SK-N-SH (cell line): Measurements from ENCODE around the gene DIAPH1. TPM values are rescaled to one million over a fixed set of nuclear protein-coding genes. Genes with fewer than 3 reads are reported as not detected.

Experiments
- CTCF ChIA-PET: fragments of 300-600, 350-600 bp; formaldehyde crosslinking; extraction: SDS; loops from one replicate; lab custom pipeline; 2021; lab: Yijun Ruan, JAX
- POLR2A ChIA-PET: fragments of 350-600 bp; sonication (Branson Sonifier 250); formaldehyde crosslinking; extraction: SDS; loops from one replicate; lab custom pipeline; 2020; ENCODE audit warnings: antibody characterized with exemption, inconsistent platforms; lab: Yijun Ruan, JAX
- DNase-seq: peaks from one replicate; pipeline ENCODE4 v3.0.0; 2012
- H2AFZ ChIP-seq: fragments of 200-600 bp; sonication (generic); 2 replicates; pipeline ENCODE4 v1.8.1; 2016; ENCODE audit warnings: antibody characterized with exemption, mild to moderate bottlenecking, low read depth
- H3F3A ChIP-seq: fragments of 200-600 bp; sonication (generic); replicated peaks from 2 replicates; pipeline ENCODE3; 2016; ENCODE audit warnings: antibody characterized with exemption, mild to moderate bottlenecking; ENCODE audit not compliant: insufficient read depth
- H3K27ac ChIP-seq, 2 experiments: fragments of 200-500 bp in 1 of 2; fragments of 200-600 bp in 1 of 2; sonication (Bioruptor generic) in 1 of 2; sonication (generic), shearing (Covaris generic) in 1 of 2; 2 replicates each; pipeline versions ENCODE4 v1.5.1 to v1.6.1; 2014 to 2016; ENCODE audit warnings: low read depth in 2 of 2, inconsistent platforms in 1 of 2, low read length in 1 of 2, mild to moderate bottlenecking in 1 of 2, mixed read lengths in 1 of 2
- H3K27me3 ChIP-seq: fragments of 200-600 bp; sonication (generic), shearing (Covaris generic); 2 replicates; pipeline ENCODE4 v1.6.1; 2016; ENCODE audit warnings: mixed run types; ENCODE audit not compliant: insufficient read depth
- H3K36me3 ChIP-seq, 2 experiments: fragments of 200-500 bp in 1 of 2; fragments of 200-600 bp in 1 of 2; sonication (Bioruptor generic) in 1 of 2; sonication (generic) in 1 of 2; replicated peaks in 1 of 2; 2 replicates each; pipeline versions ENCODE3 to v1.5.1; 2014 to 2016; ENCODE audit warnings: low read length in 1 of 2, mild to moderate bottlenecking in 1 of 2; ENCODE audit not compliant: insufficient read depth in 2 of 2, control insufficient read depth in 1 of 2
- H3K4me1 ChIP-seq, 2 experiments: fragments of 200-500 bp in 1 of 2; fragments of 200-600 bp in 1 of 2; sonication (Bioruptor generic) in 1 of 2; sonication (generic), shearing (Covaris generic) in 1 of 2; 2 replicates each; pipeline versions ENCODE4 v1.5.1 to v1.6.1; 2014 to 2016; ENCODE audit warnings: low read depth in 1 of 2, low read length in 1 of 2, mixed run types in 1 of 2; ENCODE audit not compliant: insufficient read depth in 2 of 2, control insufficient read depth in 1 of 2
- H3K4me2 ChIP-seq: fragments of 200-600 bp; sonication (generic), shearing (Covaris generic); 2 replicates; pipeline ENCODE4 v1.6.1; 2017; ENCODE audit warnings: mixed run types
- H3K4me3 ChIP-seq, 2 experiments: fragments of 200-500 bp in 1 of 2; fragments of 200-600 bp in 1 of 2; sonication (Bioruptor generic) in 1 of 2; sonication (generic), shearing (Covaris generic) in 1 of 2; 2 replicates each; pipeline versions ENCODE4 v1.5.1 to v1.8.1; 2014 to 2016; ENCODE audit warnings: low read depth in 2 of 2, inconsistent platforms in 1 of 2, low read length in 1 of 2, mild to moderate bottlenecking in 1 of 2, mixed read lengths in 1 of 2, moderate library complexity in 1 of 2
- H3K79me2 ChIP-seq: fragments of 200-600 bp; sonication (generic); 2 replicates; pipeline ENCODE4 v1.8.1; 2017; ENCODE audit warnings: mild to moderate bottlenecking; ENCODE audit not compliant: insufficient read depth
- H3K9ac ChIP-seq: fragments of 200-600 bp; sonication (generic); 2 replicates; pipeline ENCODE4 v1.6.1; 2017; ENCODE audit warnings: mixed run types
- H3K9me2 ChIP-seq: fragments of 200-600 bp; sonication (generic); 2 replicates; pipeline ENCODE4 v1.6.1; 2017; ENCODE audit warnings: mixed run types
- H3K9me3 ChIP-seq: fragments of 200-600 bp; sonication (generic); 2 replicates; pipeline ENCODE4 v1.6.1; 2017; ENCODE audit warnings: mixed run types, mild to moderate bottlenecking, moderate library complexity
- H4K20me1 ChIP-seq: fragments of 200-600 bp; sonication (generic); 2 replicates; pipeline ENCODE4 v1.6.1; 2017; ENCODE audit warnings: mild to moderate bottlenecking, mixed run types; ENCODE audit not compliant: insufficient read depth
- CHD2 ChIP-seq: fragments of 150-350 bp; IDR thresholded peaks from 2 replicates; pipeline ENCODE4 v1.6.1; 2018; ENCODE audit warnings: low read length; ENCODE audit not compliant: partially characterized antibody
- ELF1 ChIP-seq: IDR thresholded peaks from 2 replicates; pipeline ENCODE4 v1.4.0; 2012
- EP300 ChIP-seq, 2 experiments: IDR thresholded peaks; 2 replicates each; pipeline versions ENCODE4 v1.4.0 to v1.6.1; 2012; ENCODE audit warnings: borderline replicate concordance in 1 of 2, low read depth in 1 of 2, low read length in 1 of 2
- EZH2phosphoT487 ChIP-seq: fragments of 200-600 bp; sonication (generic); IDR thresholded peaks from 2 replicates; pipeline ENCODE4 v1.6.1; 2017; ENCODE audit warnings: low read depth, mixed run types, mild to moderate bottlenecking, antibody characterized with exemption, moderate library complexity, borderline replicate concordance
- FOSL2 ChIP-seq: IDR thresholded peaks from 2 replicates; pipeline ENCODE4 v1.4.0; 2012; ENCODE audit warnings: low read depth, mild to moderate bottlenecking, moderate library complexity, borderline replicate concordance
- FOXJ3 ChIP-seq: sonication (generic); formaldehyde crosslinking; IDR thresholded peaks from 2 replicates; pipeline ENCODE4 v1.5.1; 2020; ENCODE audit warnings: mild to moderate bottlenecking, missing genetic modification reagents
- FOXM1 ChIP-seq: IDR thresholded peaks from 2 replicates; pipeline ENCODE4 v1.4.0; 2012; ENCODE audit warnings: low read depth, mild to moderate bottlenecking
- MAX ChIP-seq: IDR thresholded peaks from 2 replicates; pipeline ENCODE4 v1.4.0; 2012; ENCODE audit warnings: low read depth
- NFIC ChIP-seq: IDR thresholded peaks from 2 replicates; pipeline ENCODE4 v1.4.0; 2012; ENCODE audit warnings: borderline replicate concordance
- RAD21 ChIP-seq: IDR thresholded peaks from 2 replicates; pipeline ENCODE4 v1.6.1; 2012; ENCODE audit warnings: mild to moderate bottlenecking, low read length
- REST ChIP-seq: IDR thresholded peaks from 2 replicates; pipeline ENCODE4 v1.6.1; 2012; ENCODE audit warnings: mild to moderate bottlenecking, low read depth, low read length, moderate library complexity
- RXRA ChIP-seq: IDR thresholded peaks from 2 replicates; pipeline ENCODE4 v1.4.0; 2012; ENCODE audit warnings: low read depth, mild to moderate bottlenecking, borderline replicate concordance
- SIN3A ChIP-seq: IDR thresholded peaks from 2 replicates; pipeline ENCODE4 v1.6.1; 2012; ENCODE audit warnings: low read depth, mild to moderate bottlenecking, low read length, moderate library complexity, borderline replicate concordance
- SMC3 ChIP-seq: IDR thresholded peaks from 2 replicates; pipeline ENCODE4 v1.6.1; 2012; ENCODE audit warnings: low read depth, low read length, improper control_type of control experiment
- TAF1 ChIP-seq: IDR thresholded peaks from 2 replicates; pipeline ENCODE4 v1.6.1; 2012; ENCODE audit warnings: low read depth, mild to moderate bottlenecking, low read length, moderate library complexity, borderline replicate concordance
- USF1 ChIP-seq: IDR thresholded peaks from 2 replicates; pipeline ENCODE4 v1.4.0; 2012; ENCODE audit warnings: low read depth, borderline replicate concordance
- WGBS: methylation state at CpG from one replicate; pipeline ENCODE4 v1.1.6; 2017; ENCODE audit warnings: low lambda C conversion rate; 5-methylcytosine and 5-hydroxymethylcytosine counted together
- polyA plus RNA-seq, 3 experiments: library from polyadenylated mRNA; depleted of rRNA; stranded (reverse); fragments of >200 nt; gene quantifications; 2 replicates each; pipeline ENCODE4 v1.2.3, GENCODE V29; 2012

Gene DIAPH1
- polyA plus RNA-seq, 1 of the 3 experiments (the other 2 are of a cell fraction): 30.4 TPM

GRCh38 chr5:141521244-141521781 is 97.5 kb downstream of the DIAPH1 start (continued):
- no peak for TF ChIP-seq ELF1
- peak; percentile 22 for TF ChIP-seq USF1

- H3K9me3 ChIP-seq: no peaks in the 10 kb centered on the region
- no peak for DNase-seq
- H2AFZ ChIP-seq: no peak overlapping the region
- H3K27me3 ChIP-seq: no peaks in the 10 kb centered on the region
- peaks cover 22% of the 10 kb centered on the region for H3K79me2 ChIP-seq
- 100% methylated on average over 3 of the region's 3 CpGs for WGBS
- POLR2A ChIA-PET: no interaction called here
- CTCF ChIA-PET: interaction anchor here (0.6 to 13.1 kb wide), 6 partner anchors 11 to 435 kb away, joined by 3 to 191 read pairs (median 6); partner anchors contain the start of genes PCDHGC3 and TAF7
- H4K20me1 ChIP-seq: no peaks in the 10 kb centered on the region
- no peak overlapping the region; the same call in 1 of the 2 replicates for H3K9ac ChIP-seq
- H3K9me2 ChIP-seq: no peaks in the 10 kb centered on the region
- peaks cover 48% of the 10 kb centered on the region for H3F3A ChIP-seq
- peaks cover 52 to 75% of the 10 kb centered on the region in 2 experiments for H3K4me1 ChIP-seq
- H3K27ac ChIP-seq: peak overlapping the region; percentile 75 to 99
- H3K4me3 ChIP-seq: no peak overlapping the region
- TF ChIP-seq CHD2 (no peak), NFIC (no peak), MAX (no peak), USF1 (no peak), SMC3 (no peak)
- H3K4me2 ChIP-seq: peak overlapping the region; percentile 53; the same call in 1 of the 2 replicates
- H3K36me3 ChIP-seq: peaks cover 31 to 34% of the 10 kb centered on the region in 2 experiments
Observed at GRCh38 chr5:141519605-141520565, 98.9 kb downstream of the DIAPH1 start.

GRCh38 chr5:141518618-141519015 is 100.2 kb downstream of the DIAPH1 start:
- no peak for DNase-seq
- TF ChIP-seq EZH2phosphoT487 (no peak), SIN3A (no peak), FOSL2 (no peak), SMC3 (no peak), ELF1 (no peak), REST (no peak), RXRA (no peak), FOXJ3 (CRISPR knock-in tag) (no peak), EP300 (IDR thresholded peaks at IDR 0.05; ENCODE audit: borderline replicate concordance in 1 of 2, low read depth in 1 of 2, low read length in 1 of 2) (no peak), FOXM1 (no peak), TAF1 (no peak), RAD21 (no peak), MAX (no peak)
- Histone ChIP-seq H3K9ac (no peak overlapping the region), H3K4me1 (peaks cover 53 to 77% of the 10 kb centered on the region in 2 experiments), H3F3A (peaks cover 54% of the 10 kb centered on the region), H4K20me1 (no peaks in the 10 kb centered on the region), H3K9me2 (no peaks in the 10 kb centered on the region), H3K36me3 (peaks cover 28 to 31% of the 10 kb centered on the region in 2 experiments), H3K4me3 (no peak overlapping the region), H3K27ac (peak overlapping the region; percentile 99 to 100), H3K9me3 (no peaks in the 10 kb centered on the region), H3K79me2 (peaks cover 14% of the 10 kb centered on the region), H3K4me2 (0 out of 2 replicates have a peak overlapping the region, but pooled peaks have one; percentile 22), H2AFZ (no peak overlapping the region), H3K27me3 (no peaks in the 10 kb centered on the region)
- CTCF ChIA-PET: interaction anchor here (1.2 to 10.1 kb wide), 8 partner anchors 10 to 198 kb away, joined by 3 to 113 read pairs (median 4); partner anchors contain the start of genes PCDHGA10, PCDHGB7, PCDHGC3 and TAF7
- WGBS: 100% methylated on average over 1 of the region's 1 CpG
- POLR2A ChIA-PET: interaction anchor here (0.6 to 1.5 kb wide), 2 partner anchors 10 to 11 kb away, joined by 3 to 13 read pairs; no protein-coding TSS in a partner anchor
